HPDE6-E6E7 (cell line): ENCODE data around the gene UAP1.
A peak's percentile ranks its signal among the peaks of the same experiment; 100 is the strongest.

Experiments
- DNase-seq: peaks from one replicate; pipeline ENCODE4 v3.0.0; 2011; ENCODE audit warnings: missing footprints; ENCODE audit errors: extremely low spot score

Gene UAP1

DNA sequence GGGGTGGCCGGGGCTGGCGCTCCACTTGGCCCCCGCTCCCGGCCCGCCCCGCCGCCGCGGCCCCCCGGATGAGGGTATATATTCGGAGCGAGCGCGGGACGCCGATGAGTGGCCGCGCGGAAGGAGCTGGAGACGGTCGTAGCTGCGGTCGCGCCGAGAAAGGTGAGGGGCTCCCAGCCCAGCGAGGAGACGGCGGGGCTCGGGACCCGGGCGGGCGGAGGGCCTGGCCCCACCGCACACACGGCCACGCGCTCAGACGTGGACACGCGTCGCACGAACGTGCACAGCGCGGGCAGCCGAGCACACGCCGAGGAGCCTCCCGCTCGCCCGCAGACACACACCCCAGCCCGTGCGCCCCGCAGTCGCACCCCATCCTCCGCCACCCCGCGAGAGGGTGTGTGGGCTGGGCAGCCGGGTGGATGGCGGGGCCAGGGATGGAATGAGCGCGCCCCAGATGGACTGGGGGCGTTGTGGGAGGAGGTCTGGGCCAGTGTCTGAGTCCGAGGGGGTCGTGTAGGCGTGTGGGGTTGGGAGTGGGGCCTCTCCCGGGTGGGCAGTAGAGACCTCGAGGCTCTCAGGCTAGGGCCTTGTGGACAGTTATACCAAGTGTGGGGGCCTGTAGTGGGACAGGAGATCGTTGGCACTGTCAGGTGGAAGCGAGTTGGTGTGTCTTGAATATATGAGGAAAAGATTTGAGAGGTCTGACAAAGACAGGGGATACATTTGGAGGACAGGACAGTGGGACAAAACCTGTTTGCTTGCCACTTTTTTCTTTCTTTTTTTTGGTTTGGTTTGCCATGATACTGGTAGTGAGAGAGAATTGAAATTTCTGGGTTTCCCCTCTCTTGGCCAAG lies at the start of gene UAP1:
UAP1 (plus strand) TSS at position 107 of the 854 bp plus-strand sequence. CDS start 4,347 bp downstream, outside the sequence.
- no peak for DNase-seq

DNA sequence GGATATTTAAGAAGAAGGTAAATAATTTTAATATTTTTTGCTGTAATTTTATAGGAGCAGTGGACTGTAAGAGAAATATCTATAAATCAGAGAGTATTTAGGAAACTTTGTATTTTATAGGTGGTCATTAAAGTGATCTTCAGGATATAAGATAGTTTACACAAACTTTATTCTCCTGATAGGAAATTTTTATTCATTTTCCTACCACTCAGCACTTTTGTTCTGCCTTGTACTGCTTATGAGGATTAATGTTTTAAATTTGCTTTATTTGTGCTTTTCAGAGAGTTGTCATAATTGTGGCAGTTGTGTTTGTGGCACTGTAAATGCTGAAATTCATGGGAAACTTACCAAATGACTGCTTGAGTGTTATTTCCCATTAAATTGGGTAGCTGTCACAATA lies 34.2 kb upstream of the UAP1 start:
- DNase-seq = no peak

DNA sequence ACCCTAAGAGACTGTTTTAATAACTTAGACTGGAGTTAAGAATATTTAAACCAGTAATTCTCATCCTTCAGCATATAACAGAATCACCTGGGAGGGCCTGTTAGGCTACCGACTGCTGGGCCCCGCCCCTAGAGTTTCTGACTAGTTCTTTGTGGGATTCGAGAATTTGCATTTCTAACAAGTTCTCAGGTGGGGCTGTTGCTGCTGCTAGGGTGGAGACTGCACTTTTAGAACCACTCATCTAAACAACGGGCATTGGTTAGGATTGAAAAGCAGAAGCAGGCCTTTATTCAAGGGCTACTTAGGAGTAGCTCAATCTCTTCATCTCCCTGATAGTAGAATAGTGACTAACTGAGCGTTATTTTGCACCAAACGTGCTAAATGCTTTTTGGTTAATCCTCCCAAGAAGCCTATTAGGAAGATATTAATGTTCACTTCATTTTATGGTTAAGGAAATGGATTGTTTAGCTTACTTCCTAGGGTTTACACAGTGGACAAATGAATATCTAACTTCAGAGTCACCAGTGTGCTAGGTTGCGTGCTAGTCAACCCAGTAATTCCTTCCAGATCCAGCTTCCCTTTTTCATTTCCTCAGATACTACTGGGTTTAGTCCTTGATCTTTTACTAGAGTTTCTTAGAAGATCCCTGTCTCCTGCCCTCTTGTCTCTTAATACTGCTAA lies 31.1 kb upstream of the UAP1 start:
- DNase-seq = no peak

DNA sequence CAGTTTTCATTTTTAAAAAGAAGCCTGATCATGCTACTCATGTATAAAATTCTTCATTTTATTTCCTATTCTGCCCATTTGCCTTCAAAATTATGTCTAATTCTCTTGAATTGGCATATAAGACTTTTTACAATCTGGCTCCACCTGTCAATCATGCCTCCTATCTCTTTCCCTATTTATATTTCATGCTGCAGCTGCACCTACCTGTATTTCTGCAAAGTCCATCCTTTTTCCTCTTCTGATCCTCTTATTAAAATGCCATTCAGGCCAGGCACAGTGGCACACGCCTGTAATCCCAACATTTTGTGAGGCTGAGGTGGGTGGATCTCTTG lies 30.6 kb upstream of the UAP1 start:
- DNase-seq = no peak

DNA sequence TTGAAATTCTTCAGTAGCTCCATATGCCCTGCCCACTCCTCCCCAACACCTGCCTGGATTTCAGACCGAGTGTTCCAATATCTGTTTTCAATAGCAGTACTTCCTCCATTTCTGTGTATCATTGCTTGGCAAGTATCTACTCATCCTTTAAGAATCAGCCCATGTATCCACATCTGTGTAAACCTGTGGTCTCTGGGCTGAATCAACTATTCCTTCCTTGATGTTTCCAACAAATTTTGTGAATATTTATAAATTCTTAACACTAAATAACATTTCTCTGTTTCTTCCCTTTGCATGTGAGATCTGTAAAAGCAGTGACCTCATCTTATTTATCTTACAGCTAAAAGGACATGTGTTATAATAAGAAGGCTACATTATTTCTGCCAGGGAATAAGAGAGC lies 26.0 kb upstream of the UAP1 start:
- no peak for DNase-seq

DNA sequence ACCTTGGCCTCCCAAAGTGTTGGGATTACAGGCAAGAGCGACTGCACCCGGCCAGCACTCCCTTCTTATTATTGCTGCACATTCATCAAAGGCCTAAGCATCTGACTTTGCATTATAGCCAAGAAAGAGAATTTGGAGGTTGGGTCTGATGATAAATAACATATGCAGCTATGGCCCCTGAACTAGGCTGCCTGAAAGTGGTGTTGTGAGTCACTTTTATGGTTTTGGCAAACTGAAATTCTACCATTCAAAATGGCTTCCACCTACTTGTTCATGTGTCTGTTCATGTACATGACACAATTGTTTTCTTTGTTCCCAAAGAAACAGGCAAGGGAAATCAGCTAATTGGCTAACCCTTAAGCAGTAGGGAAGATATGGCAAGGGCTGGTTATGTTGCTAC lies 25.0 kb upstream of the UAP1 start:
- no peak for DNase-seq

DNA sequence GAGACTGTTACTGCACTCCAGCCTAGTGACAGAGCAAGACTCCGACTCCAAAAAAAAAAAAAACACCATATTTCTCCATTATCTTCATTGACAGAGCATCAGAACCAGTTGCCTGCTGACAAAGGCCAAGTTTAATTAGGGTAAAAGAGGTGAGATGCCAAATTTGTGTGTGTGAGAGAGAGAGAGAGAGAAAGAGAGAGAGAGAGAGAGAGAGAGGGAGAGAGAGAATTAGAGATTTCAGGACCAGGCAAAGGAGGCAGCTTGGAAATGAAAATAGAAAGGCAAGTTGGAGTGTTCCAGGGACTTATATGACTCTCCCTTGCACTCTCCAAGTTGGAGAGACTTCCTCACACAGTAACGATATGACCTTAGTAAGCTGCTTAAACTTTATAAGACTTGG lies 24.3 kb upstream of the UAP1 start:
- DNase-seq = no peak

DNA sequence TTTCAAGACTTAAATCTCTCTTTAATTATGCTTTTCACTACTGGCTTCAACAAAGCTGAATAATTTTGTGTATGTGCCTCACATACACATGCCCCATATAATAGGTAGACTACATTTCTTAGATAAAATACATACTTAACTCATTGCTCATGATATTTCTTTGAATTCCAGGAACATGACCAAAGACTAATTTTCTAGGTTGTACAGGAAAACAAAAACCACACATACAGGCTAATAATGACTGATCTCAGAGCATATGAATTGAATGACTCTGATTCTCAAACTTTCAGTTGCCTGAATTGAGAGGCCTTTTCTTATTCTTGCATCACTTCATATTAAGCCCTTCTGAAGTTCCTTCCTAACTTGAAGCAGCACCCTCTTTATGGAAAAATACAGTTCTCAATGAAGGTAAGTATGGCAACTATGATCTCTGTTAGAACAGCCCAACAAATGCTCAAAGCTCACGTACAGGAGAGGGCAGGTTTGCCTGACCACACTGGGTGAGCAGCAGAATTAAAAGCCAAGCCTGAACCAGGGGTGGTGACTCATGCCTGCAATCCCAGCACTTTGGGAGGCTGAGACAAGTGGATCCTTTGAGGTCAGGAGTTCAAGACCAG lies 22.6 kb upstream of the UAP1 start:
- DNase-seq = peak; percentile 51

DNA sequence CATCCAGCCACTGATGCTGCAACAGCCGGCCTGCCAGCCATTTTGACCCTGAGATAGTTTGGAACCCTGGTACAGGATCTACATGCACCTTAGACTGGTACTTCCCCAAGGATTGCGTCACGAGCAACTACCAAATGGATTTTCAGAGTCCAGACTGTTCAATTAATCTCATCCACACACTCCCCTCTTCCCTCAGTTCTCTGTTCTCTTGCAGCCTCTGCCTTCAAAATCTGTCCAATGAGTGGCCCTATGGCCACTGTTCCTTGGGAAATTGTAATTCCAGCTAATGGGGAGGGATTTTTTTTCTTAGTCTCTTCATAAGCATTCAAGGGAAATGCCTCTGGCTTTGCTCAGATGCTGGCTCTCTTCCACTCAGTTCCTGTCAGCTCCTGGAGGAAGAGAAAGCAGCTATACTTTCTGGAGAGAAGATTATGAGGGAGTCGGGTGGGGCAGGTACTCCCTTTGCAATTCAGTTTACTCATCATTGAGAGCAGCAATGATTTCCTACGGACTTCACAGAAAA lies 19.8 kb upstream of the UAP1 start:
- peak; percentile 60 for DNase-seq

DNA sequence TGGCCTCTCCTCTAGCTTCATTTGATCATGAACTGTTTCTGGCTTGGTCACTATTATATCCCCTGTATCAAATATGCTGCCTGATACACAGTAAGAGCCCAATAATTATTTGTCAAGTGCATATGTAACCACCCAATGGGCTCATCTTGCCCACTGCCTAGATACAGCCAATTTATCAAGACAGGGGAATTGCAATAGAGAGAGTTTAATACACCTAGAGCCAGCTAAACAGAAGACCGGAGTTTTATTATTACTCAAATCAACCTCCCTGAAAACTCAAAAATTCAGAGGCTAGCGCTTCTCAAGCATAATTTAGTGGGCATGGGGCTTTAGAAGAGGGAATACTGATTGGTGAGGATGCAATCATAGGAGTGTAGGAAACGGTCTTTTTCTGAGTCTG lies 18.3 kb upstream of the UAP1 start:
- DNase-seq = no peak

DNA sequence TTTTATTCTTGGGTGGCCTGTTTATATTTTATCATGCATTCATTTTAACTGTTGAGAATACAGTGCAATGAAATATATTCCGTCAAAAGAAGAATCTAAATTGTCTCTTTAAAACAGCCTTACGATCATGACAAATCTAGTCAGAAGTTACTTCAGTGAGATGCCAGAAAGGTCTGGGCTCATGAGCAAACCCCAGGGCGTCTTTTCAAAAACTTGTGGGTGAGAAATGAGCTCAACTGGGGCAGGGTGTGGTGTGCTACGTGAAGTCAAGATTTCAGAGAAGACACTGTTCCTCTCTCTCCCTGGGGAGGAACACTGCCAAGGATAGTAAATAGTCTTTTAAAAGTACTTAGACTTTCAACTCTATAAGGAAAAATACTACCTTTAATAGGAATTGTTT lies 13.4 kb upstream of the UAP1 start:
- DNase-seq = no peak

DNA sequence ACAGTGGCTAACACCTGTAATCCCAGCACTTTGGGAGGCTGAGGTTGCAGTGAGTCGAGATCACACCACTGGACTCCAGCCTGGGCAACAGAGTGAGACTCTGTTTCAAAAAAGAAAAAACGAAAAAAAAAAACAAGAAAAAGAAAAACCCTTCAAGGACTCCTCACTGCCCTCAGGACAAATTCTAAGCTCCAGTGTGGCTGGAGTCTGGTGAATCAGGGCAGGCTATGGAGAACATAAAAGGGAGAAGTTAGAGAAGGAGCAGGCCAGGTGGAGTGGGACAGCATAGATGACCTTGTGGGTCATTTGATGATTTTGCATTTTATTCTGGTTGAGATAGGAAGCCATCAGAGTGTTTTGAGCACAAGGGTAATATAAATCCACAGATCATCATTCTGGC lies 12.5 kb upstream of the UAP1 start:
- DNase-seq = no peak

DNA sequence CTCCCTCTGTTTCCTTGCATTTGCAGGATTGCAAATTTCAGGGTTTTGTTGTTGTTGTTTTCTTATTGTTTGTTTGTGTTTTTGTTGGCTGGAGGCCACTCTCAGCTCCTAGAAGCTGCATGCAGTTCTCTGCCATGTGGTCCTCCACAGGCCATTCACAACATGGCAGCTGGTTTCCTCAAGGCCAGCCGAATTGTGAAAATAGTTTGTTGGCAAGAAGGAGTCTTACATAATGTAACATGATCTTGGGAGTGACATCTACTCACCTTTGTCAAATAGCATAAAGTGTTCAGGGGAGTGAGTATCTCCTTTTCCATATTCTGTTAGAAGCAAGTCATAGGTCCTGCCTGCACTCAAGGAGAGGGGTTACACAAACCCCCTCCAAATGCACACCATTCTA lies 10.6 kb upstream of the UAP1 start:
- DNase-seq = no peak

DNA sequence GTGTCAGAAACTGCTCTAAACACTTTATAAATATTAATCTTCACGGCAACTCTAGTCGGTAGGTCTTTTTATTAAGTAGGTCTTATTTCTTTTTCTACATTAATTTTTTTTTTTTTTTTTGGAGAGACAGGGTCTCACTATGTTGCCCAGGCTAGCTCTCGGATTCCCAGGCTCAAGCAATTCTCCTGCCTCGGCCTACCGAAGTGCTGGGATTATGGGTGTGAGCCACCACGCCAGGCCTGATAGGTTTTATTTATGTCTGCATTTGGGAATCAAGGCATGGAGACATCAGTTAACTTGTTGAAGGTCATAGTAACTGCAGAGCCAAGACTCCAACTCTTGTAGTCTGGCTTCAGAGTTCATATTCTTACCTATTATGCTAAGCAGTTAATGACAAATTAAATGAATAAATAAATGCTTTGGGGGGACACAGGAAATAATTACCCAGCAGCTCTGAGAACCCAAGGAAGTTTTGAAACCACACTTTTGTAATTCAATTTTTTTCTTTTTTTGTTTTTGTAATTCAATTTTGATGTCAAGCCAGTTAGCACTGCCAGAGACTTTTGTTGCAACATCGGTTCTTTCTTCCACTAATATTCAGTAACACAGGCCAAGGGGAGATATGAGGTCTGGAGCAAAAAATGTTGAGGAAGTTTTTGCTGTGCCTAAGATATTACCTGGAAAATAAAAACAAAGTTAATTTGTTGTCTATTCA lies 9.4 kb upstream of the UAP1 start:
- no peak for DNase-seq

DNA sequence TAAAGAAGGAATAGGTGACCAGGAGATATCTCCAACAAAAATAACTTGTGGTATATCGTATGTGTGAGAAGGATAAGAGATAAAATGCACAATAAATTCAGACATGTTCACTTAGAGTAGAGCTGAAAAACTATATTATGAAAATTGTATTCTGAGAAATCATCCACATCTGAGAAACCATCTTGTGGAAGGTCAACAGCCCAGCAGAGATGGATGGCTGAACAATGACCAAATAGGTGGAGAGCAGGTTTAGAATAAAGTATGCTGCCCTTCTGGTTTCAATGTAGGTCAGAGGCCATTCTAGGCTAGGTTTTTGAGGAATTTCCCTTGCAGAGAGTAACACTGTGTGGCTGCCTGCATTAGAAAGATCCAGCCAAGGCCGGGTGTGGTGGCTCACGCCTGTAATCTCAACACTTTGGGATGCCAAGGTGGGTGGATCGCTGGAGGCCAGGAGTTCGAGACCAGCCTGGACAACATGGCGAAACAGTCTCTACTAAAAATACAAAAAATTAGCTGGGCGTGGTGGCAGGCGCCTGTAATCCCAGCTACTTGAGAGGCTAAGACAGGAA lies 8.8 kb upstream of the UAP1 start:
- DNase-seq = no peak

DNA sequence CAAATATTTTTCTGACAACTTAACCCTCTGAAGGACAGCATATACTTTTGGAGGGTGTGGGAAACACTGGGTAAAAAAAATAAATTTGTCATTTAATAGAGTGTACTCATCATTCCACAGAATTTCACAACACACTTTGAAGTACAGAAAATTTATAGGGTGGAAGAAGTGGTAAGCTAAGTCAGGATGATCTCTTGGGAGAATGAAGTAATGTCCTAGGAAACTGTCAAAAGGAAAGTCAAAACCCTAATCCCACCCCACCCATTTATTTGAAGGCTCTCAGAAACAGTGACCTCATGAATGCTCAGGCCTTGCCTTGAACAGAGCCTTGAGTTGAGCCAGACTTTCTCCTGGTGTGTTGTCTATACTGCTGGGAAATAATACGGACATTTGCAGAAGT lies 7.3 kb upstream of the UAP1 start:
- no peak for DNase-seq

DNA sequence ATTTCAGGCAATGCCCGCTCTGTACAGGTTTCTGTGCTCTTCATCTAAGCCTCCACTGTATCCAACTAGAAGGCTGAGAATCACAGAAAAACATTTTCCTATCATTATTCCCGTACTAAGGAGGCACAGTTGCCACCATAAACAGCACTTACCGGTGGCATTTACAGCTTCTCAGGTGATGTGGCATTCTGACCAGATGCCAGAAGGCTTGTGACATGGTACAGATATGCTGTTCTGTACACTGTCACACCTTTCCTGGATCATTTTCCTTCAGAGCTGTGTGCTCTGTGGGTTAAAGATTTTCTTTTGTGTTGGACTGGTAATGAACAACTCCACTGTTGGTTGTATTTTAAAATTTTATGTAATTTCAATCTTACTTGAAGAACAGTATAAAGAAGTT lies 4.0 kb upstream of the UAP1 start:
- no peak for DNase-seq

DNA sequence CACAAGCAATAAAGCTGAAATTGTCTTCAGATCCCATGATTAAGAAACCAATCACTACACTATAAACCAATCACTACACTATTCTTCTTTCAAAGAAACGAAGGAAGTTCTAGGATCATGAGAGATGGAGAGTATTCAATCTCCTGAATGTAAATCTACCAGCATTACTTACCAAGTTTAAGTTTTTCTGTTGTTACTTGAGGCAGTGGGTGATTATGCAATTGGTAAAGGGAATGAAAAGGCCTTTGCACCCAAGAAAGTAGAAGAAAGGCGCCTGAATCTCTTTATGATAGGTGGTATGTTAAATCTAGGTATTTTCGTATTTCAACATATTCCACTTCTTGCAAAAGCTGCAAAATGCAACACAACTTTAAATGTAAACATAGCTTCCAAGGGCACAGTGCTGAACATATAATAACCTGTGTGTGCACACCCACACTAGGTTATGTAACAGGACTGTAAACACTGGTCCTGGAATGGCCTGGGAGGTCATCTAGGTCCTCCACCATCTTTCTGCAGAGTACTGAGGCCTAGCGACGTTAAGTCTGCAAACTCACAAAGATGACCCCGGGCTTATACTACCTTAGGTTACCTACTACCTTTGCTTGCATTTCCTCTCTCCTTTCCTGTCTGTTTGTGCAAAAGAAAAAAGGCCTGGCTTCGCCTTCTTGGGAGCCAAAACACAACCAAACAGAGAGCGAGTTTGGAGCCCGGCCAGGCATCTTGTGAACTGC lies 1.1 kb upstream of the UAP1 start:
- no peak for DNase-seq

DNA sequence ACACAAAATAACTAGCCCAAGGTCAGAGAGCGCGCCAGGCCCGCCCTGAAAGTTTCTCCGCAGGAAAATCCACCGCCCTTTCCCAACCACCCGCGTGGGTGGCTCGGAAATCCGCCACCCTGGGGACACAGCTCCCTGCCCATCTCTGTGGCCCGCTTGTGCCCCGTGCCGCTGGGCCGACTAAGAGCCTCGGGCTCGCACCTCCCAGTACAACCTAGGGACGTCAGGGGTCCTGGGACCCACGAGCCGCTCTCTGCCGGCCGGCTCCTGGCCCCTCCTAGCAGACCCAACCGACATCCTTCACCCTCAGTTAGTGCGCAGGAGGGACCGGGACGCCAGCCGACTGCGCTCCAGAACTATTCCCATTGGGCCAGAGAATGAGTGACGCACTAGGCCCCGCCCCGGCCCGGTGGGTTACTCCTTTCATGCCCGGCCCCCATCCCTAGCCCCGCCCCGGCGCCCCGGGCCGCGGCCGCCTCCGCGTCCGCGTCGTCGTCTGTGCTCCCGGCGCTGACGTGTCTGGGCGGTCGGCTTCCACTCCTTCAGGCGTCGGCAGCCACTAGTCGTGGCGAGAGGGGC lies 396 bp upstream of the UAP1 start:
- DNase-seq = peak; percentile 92

DNA sequence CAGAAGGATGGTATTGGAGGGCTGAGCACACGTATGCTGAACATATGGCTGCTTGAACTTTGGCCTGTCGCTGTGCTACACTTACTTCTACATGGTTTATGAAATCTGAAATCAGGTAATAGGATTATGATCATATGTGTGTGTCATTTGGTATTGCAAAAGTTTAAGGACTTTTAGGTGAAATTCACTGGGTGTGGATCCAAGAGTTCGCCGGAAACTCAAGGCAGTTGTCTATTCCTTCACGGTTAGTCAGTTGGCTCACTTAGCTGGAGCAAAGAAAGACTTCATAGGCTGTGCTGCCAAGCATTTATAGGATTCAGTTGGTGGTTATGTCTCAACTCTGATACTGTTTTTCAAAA lies 927 bp downstream of the UAP1 start:
- no peak for DNase-seq

DNA sequence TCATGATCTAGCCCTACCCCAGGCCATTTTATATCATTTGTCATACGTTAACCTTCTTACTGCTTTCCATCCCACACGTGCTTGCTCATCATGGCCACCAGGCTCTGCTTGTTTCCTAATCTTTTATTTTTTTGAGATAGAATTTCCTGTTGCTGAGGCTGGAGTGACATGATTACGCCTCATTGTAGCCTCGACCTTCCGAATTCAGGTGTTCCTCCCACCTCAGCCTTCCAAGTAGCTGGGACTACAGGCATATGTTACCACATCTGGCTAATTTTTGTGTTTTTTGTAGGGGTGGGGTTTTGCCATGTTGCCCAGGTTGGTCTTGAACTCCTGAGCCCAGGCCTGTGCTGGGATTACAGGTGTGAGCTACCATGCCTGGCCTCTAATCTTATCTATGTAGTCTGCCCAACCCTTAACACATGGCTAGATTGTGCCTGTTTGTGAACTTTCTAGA lies 3.3 kb downstream of the UAP1 start:
- no peak for DNase-seq
